Left colon (tissue), 2 donors: ENCODE data around the gene MFSD6. TPM values are rescaled to one million over a fixed set of nuclear protein-coding genes. Genes with fewer than 3 reads are reported as not detected.
"Not testable (repeated sequence)": the region's sequence is repeated elsewhere in the genome, so short reads cannot be mapped to it uniquely, and the experiment has no call there.

Experiments
- ATAC-seq: fragments of 200-7000 bp; cut with Tn5 transposase; one replicate; pipeline ENCODE4 v1.9.1; 2020; ENCODE audit warnings: mild to moderate bottlenecking, moderate library complexity
- DNase-seq, 2 donors: peaks; one replicate each; pipeline ENCODE4 v3.0.0-alpha.2; 2020
- intact Hi-C, 2 donors: fragments of 100-400 bp; cut with DNase I in 1 of 2; cut with micrococcal nuclease in 1 of 2; formaldehyde crosslinking; loops; one replicate each; pipeline versions ENCODE4 v1.11.2 to v1.14.0; 2022; cut with DNase I, micrococcal nuclease
- total RNA-seq, 2 donors: library from RNA; stranded (reverse); fragmentation: NEBNext Ultra II Directional; extraction: Animal tissue kit (Norgen Biotek cat#: 25700); gene quantifications; one replicate each; pipeline ENCODE4 v1.2.1, GENCODE V29; 2021
- donor health status: DM: no; HTN: no; CAD: no.
- donor health status: DM: yes; HTN: yes; CAD: no.

MFSD6 gene
- total RNA-seq, 2 donors from 2014 or later: 71.8 to 84.6 TPM

DNA sequence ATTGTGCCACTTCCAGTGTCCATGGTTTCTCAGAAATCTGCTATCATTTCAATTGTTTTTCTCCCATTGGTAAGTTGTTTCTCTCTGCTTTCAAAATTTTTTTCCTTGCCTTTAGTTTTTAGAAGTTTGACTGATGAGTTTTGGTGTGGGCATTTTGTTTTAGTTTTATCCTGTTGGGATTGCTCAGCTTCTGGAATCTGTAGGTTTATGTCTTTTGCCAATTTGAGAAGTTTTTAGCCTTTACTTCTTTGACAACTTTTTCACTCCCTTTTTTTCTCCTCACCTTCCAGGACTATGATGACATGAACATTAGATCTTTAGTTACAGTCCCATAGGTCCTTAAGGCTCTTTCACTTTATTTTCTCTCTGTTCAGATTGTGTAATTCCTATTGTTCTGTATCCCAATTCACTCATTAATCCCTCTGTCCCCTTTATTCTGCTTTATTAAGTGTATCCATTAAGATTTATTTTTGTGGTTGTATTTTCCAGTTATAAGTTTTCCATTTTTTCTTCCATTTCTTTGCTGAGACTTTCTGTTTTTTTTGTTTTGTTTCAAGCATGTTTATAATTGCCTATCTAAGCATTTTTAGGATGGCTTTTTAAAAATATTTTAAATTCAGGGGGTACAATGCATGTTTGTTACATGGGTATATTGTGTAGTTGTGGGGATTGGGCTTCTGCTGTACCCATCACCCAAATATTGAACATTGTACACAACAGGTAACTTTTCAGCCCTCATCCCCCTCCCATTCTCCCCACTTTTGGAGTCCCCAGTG lies 17.9 kb downstream of the MFSD6 start:
- intact Hi-C loops: no loop called here
- ATAC-seq (no peak), DNase-seq (no peak)

DNA sequence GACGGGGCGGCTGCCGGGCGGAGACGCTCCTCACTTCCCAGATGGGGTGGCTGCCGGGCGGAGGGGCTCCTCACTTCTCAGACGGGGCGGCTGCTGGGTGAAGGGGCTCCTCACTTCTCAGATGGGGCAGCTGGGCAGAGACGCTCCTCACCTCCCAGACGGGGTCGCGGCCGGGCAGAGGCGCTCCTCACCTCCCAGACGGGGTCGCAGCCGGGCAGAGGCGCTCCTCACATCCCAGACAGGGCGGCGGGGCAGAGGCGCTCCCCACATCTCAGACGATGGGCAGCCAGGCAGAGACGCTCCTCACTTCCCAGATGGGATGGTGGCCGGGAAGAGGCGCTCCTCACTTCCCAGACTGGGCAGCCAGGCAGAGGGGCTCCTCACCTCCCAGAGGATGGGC lies 22.7 kb downstream of the MFSD6 start:
- DNase-seq, ATAC-seq, intact Hi-C loops: not testable (repeated sequence)

DNA sequence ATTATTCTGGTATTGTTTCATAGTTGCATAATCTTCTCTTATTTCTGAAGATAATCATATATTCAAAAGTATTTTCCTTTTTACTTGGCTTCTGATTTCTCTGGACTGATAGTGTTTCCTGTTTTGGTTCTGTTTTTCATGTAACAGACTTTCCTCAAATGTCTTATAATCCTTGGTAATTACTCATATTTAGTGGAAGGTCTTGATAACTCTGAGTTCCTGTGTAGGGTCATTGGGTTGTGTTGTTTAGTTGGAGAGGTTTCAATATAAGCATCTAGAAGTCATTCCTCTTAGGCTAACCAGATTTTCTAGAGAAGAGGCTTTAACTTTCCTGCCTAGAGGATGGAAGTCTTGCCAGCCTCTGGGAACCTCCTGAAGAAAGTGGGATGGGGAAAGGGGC lies 23.8 kb downstream of the MFSD6 start:
- ATAC-seq: no peak
- intact Hi-C loops: no loop called here
- no peak for DNase-seq

DNA sequence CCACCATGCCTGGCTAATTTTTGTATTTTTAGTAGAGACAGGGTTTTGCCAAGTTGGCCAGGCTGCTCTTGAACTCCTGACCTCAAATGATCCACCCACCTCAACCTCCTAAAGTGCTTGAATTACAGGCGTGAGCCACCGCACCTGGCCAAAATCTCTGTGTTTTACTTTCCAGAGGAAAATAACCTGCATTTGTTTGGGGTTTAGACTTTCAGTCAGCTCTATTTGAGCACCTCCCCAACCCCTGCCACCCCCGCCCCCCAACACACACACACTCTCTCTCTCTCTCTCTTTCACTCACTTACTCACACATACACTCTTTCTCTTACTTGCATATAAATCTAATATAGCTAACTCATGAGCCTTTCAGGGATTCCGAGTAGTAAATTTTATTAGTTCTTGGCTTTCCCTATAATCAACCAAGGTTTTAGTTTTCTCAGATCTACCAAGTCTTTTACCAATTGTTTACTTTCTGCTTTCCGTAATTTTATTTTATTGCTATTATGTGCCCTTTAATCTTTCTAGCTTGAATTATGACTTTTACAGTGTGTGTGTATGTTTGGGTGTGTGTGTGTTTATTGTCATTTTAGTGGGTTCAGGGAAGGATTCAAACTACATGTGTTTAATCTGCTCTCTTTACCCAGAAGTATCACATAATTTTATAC lies 24.5 kb downstream of the MFSD6 start:
- DNase-seq (peak; percentile 19 to 35), ATAC-seq (peak; percentile 96)
- intact Hi-C loops: no loop called here

DNA sequence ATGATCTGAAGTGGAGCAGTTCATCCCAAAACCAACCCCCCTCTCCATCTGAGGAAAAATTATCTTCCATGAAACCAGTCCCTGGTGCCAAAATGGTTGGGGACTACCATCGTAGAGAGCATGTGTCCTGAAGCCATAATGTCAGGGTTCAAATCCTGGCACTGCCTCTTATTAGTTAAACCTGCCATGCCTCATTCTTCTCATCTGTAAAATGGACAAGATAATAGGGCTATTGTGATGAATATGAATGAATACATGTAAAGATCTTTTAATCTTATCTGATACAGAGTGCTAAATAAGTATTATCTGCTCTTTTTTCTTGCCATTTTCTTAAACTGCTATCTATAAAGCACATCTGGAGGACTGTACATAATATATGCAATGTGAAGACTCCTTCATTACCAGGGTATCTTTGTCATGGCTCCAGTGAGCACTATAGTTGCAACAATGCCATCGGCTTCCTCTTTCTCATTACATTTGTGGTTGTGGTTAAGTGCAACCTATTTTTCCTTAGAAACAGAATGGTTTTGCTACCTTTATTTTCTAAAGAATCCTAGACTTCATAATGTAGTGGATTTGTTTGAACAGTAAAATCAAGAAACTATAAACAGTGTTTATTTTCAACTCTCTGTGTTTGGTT lies 27.0 kb downstream of the MFSD6 start:
- DNase-seq (no peak), ATAC-seq (no peak)
- intact Hi-C loops: no loop called here

DNA sequence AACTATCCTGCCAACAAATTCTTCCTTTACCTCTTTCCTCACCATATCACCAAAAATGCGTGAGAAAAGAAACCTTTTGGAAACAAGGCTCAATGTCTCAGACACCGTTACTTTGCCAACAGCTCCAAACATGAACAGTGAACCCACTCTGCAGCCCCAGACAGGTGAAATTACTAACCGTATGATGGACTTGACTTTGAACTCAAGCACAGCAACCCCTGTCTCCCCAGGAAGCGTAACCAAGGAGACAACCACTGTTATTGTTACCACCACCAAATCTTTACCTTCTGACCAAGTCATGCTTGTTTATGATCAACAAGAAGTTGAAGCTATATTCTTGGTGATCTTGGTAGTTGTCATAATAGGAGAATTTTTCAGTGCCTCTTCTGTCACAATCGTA lies 28.4 kb downstream of the MFSD6 start:
- intact Hi-C loops: no loop called here
- DNase-seq: no peak
- ATAC-seq: no peak

DNA sequence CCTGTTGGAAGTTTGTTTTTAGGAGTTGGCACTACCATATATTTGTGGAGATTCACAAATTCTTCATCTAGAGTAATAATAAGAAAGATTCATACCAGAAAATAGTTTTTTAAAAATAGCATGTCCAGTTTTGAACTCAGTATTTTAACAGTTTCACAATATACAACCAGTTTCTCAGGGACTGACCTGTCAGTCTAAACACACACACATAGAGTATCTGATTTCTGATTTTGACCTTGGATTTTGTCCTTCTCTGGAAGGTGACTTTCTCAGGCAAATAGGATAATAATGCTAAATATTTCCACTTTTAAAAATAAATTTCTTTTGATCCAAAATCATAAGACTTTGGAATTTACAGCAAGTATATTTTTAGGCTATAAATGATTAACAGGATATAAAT lies 32.0 kb downstream of the MFSD6 start:
- intact Hi-C loops: no loop called here
- ATAC-seq (no peak), DNase-seq (no peak)

DNA sequence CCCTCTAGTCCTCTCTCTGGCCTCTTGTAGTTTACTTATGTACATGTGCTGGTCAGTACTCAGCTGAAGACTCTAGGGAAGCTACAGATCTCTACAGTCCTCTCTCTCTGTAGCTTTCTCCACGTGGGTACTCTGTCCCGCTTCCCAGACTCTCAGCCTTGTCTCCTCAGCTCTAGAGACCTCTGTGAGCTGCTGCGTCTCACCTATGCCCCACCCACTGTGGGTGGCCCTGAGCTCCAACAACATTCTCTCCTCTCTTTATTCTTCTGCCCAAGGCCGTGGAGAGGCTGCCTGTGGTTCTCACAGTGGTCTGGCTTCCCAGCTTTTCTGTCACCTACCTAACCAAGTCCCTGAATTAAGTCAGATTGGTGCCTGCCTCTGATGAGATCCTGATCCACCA lies 33.4 kb downstream of the MFSD6 start:
- intact Hi-C loops: no loop called here
- peak; percentile 24 for ATAC-seq

DNA sequence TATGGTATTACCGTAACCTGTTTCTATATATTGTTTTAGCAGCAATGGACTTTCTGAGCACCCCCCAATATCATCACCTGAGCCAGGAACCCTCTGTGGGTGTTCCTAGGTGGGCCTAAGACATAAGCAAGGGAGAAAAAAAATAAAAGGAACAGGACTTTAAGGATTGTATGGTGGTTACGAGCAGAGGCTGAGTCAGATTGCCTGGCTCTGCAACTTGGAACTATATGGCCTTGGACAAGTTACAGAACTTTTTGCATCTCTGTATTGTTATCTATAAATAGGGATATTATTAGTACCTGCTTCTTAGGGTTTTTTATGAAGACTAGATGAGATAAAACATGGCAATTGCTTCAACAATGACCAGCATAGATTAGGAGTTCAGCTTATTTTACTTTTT lies 34.9 kb downstream of the MFSD6 start:
- intact Hi-C loops: no loop called here
- DNase-seq (no peak), ATAC-seq (no peak)

More for the DNA sequence above, 33.4 kb downstream of the MFSD6 start:
- no peak for DNase-seq

DNA sequence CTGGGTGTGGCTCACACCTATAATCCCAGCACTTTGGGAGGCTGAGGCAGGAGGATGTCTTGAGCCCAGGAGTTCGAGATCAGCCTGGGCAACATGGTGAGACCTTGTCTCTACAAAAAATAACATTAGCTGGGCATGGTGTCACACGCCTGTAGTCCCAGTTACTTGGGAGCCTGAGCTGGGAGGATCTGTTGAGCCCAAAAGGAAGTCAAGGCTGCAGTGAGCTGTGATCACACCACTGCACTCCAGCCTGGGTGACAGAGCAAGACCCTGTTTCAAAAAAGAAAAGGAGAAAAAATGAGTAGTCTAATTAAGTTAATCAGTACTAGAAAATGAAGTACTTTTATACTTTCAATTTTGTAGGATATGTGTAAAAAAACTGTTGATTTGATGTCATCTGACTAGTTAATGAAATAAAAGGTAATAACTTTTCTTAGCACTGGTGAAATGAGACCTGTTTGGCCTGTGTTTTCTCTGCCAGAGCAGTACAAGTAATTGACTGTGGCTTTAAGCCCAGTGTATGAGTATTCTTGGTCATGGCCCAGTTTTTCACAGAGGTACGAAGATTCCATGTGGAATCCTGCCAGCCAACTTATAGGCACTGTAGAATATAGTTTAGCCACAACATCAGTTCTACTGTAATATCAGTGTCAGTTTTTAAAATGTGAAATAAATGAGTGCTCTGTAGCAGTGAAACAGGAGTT lies 35.8 kb downstream of the MFSD6 start:
- no peak for DNase-seq
- ATAC-seq: peak; percentile 68
- intact Hi-C loops: no loop called here

DNA sequence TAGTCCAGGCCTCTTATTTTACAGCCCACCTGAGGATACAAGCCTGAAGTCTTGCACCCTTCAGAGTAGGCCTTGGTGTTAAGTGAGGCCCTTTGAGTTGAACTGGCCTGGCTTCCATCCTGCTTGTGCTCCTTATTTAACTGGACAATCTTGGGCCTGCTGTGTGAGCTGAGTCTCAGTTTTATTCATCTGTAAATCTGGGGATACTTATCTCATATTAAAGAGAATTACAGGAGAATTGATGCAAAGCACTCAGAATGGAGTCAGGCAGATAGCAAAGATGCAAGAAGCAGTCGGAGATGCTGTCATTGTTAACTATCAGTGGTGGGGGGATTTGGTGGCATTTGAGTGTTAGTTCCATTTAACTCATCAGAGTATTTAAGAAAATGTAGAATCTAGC lies 36.8 kb downstream of the MFSD6 start:
- DNase-seq: no peak
- intact Hi-C loops: no loop called here

DNA sequence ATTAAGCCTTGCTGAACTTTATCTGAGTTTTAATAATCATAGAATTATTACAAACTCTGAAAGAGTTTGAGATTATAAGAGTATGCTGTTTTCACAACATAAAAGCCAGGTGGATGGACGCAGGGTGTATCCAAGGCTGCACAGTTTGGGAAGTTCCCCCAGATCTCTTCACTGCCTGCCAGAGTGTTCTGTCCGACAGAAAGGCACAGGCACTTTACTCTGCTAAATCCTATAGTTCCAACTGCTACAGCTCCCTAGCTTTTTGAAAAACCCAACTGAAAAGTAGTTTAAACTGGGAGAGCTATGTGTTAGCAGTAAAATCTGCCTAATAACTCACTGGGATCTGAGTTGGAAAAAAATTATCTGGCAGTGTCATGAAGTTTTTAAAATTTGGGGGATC lies 38.0 kb downstream of the MFSD6 start:
- no peak for ATAC-seq
- intact Hi-C loops: no loop called here

More for the DNA sequence above, 36.8 kb downstream of the MFSD6 start:
- ATAC-seq: no peak

DNA sequence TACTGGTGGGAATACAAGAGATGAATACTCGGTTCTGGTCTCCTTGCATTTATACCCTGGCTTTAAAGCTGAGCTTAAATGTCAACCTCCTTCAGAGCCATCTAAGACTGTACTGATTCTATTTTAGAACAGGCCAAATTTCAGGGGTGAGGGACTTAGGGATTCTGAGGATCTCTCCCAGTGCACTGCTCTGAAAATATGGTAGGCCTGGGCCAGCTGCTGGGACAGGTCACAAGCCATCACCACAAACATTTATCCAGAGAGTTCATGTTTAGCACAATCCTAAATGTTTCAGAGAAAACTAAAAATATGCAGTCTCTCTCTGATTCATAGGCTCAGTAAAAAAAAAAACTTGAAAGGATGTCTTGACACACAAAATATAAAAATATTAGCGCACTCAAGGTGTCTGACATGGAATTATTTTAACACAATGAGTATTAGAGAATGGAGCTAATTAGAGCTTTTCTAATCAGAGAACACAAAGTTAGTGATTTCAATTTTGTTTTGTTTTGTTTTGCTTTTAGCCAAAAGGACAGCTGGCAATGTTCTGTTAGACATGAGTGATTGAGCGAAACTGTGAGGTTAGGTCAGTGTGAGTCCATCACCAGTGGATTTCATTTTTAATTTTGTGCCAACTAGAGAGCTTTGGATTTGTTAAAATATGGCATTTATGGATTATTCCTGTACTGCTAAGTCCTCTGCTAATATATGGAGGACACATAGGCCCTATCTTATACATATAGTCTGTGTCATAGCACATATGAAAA lies 38.8 kb downstream of the MFSD6 start:
- intact Hi-C loops: no loop called here
- ATAC-seq (no peak), DNase-seq (no peak)

More for the DNA sequence above, 38.0 kb downstream of the MFSD6 start:
- DNase-seq: no peak

DNA sequence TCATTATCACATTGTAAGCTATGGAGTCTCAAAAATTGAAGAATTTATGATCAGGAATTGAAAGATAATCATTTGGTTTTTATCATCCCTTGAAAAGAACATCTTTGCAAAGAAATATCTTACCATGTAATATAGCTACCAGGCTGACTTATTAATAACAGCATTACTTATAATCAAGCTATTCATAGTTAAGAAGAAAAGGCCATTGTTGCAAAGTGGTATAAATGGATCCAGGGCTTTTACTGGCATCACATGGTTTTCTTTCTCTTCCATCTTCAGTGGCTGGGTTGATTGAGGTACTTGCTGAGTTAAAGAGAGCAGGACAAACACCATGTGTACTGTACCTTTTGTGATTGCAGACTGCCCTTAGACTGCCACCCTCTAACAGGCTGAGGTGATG lies 39.6 kb downstream of the MFSD6 start:
- ATAC-seq (no peak), DNase-seq (no peak)
- intact Hi-C loops: no loop called here

DNA sequence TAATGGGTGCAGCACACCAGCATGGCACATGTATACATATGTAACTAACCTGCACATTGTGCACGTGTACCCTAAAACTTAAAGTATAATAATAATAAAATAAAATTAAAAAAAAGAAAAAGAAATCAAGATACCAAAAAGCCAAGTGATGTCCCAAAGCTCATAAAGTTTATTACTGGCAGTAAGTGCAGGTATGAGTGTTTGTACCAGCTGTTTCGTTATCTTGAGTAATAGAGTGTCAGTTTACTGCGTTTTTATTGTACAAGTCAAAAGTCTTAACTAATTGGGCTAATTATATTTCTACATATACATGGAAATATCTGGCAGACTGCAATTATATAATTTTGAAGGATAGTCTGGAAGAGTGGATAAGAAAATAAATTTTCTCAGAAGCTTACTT lies 41.8 kb downstream of the MFSD6 start:
- peak; percentile 68 for ATAC-seq
- DNase-seq: no peak
- intact Hi-C loops: no loop called here

DNA sequence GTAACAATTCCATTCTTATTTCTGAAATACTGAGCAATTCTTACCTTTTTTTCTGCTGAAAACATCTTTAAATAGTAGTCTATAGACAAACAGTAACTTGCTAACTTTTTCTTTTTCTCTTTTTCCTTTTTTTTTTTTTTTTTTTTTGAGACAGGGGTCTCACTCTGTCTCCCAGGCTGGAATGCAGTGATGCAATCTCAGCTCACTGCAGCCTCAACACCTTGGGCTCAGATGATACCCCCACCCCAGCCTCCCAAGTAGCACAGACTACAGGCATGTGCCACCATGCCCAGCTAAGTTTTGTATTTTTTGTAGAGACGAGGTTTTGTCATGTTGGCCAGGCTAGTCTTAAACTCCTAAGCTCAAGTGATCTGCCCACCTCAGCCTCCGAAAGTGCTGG lies 42.2 kb downstream of the MFSD6 start:
- intact Hi-C loops: no loop called here
- DNase-seq: no peak
- no peak for ATAC-seq

DNA sequence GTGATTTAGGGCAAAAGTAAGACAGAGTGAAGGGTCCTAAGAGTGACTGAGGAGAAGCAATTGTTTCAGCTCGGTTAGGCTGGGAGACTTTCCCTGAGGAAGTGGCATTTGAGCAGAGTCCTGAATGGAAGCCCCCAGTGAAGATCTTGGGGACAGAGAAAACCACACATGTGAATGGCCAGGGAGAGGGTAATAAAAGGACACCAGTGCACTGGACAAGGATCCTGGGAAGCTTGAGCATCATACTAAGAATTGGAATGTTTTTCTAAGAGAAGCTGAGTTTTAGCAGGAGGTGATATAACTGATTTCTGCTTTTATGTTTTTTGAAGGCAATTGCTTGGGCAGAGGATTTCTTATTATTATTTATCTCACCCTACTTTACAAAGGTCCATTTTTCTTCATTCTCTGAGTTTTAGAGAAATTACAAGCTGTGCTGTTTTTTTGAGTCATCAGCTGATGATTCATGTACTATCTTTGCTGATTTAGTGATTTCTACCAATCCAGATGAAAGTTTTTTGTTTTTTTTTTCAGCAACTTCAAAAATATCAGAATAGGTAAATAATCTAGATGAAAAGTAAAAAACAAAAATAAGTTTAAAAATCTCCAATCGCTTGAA lies 43.5 kb downstream of the MFSD6 start:
- ATAC-seq (no peak), DNase-seq (no peak)
- intact Hi-C loops: no loop called here

DNA sequence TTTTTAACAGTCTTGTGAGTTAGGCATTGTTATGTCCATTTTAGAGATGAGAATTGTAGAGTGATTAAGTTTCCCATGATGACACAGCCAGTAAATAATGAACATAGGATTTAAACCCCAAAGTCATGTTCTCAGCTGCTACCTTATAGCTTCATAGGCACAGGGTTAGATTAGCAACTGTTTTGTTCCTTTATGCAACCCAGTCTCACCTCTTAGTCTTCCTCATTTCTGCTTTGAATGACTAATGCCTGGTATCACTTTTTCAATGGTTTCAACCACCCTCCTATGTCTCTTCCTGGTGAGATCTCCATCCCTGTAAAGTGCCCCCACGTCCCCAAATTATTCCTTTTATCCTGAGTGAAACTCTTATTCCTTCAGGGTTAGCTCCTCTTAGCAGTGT lies 44.3 kb downstream of the MFSD6 start:
- intact Hi-C loops: no loop called here

More for the DNA sequence above, 44.3 kb downstream of the MFSD6 start:
- no peak for ATAC-seq
- DNase-seq: no peak
